Urinary bladder (tissue), 4 donors: Measurements from ENCODE around the gene MOB3A. TPM values are rescaled to one million over a fixed set of nuclear protein-coding genes. Genes with fewer than 3 reads are reported as not detected.
"Not testable (repeated sequence)": the region's sequence is repeated elsewhere in the genome, so short reads cannot be mapped to it uniquely, and the experiment has no call there.

ENCODE experiments used
- DNase-seq: peaks from one replicate; pipeline ENCODE4 v3.0.0-alpha.2; 2015; ENCODE audit errors: extremely low spot score
- H3K27ac ChIP-seq: one replicate; pipeline ENCODE4 v1.5.1; 2013; ENCODE audit warnings: low read depth, mild to moderate bottlenecking, moderate library complexity
- H3K36me3 ChIP-seq: one replicate; pipeline ENCODE4 v1.6.1; 2013; ENCODE audit warnings: mild to moderate bottlenecking, moderate library complexity; ENCODE audit not compliant: insufficient read depth
- H3K4me1 ChIP-seq: one replicate; pipeline ENCODE4 v1.6.1; 2013; ENCODE audit warnings: mild to moderate bottlenecking, moderate library complexity; ENCODE audit not compliant: insufficient read depth
- H3K4me3 ChIP-seq: one replicate; pipeline ENCODE4 v1.5.1; 2013; ENCODE audit warnings: low read depth, low read length
- WGBS: extraction: QIAGEN DNeasy Blood & Tissue Kit; methylation state at CpG from one replicate; pipeline ENCODE4 v1.1.7; 2013; 5-methylcytosine and 5-hydroxymethylcytosine counted together
- polyA plus RNA-seq: library from polyadenylated mRNA; stranded (reverse); fragments of 200-250 nt; gene quantifications from one replicate; pipeline ENCODE4 v1.2.3, GENCODE V29; 2013
- total RNA-seq: library from RNA; depleted of rRNA; stranded (reverse); fragments of >200 nt; gene quantifications from one replicate; pipeline ENCODE4 v1.2.3, GENCODE V29; 2014
- donor health status: healthy with polysubstance abuse.
- donor health status: healthy.

Gene MOB3A
- total and polyA plus RNA-seq, 2 donors, result 15.9 to 40.1 TPM

- no peak for DNase-seq
- Histone ChIP-seq H3K36me3 (peaks cover 6% of the 10 kb centered on the region), H3K27ac (peak overlapping the region; percentile 92), H3K4me3 (no peak overlapping the region), H3K4me1 (peaks cover 3% of the 10 kb centered on the region)
- 77% methylated on average over 6 of the region's 6 CpGs for WGBS
Measured at GRCh38 chr19:2041433-2041682, 54.8 kb downstream of the MOB3A start.

GRCh38 chr19:2040647-2041432, 55.3 kb downstream of the MOB3A start:
- no peak for DNase-seq
- 87% methylated on average over 28 of the region's 28 CpGs for WGBS
- Histone ChIP-seq H3K4me3 (no peak overlapping the region), H3K4me1 (peaks cover 3% of the 10 kb centered on the region), H3K27ac (peak overlapping the region; percentile 92), H3K36me3 (peaks cover 6% of the 10 kb centered on the region)

- no peak overlapping the region for H3K4me3 ChIP-seq
- H3K27ac ChIP-seq, result no peak overlapping the region
- peaks cover 2% of the 10 kb centered on the region for H3K4me1 ChIP-seq
- peaks cover 6% of the 10 kb centered on the region for H3K36me3 ChIP-seq
- DNase-seq, result no peak
- WGBS, result 85% methylated on average over 20 of the region's 20 CpGs
Measured at GRCh38 chr19:2039959-2040646, 56.0 kb downstream of the MOB3A start.

GRCh38 chr19:2039089-2039958, 56.8 kb downstream of the MOB3A start:
- WGBS, result 84% methylated on average over 30 of the region's 30 CpGs
- Histone ChIP-seq H3K4me3 (no peak overlapping the region), H3K4me1 (peaks cover 2% of the 10 kb centered on the region), H3K36me3 (peaks cover 6% of the 10 kb centered on the region), H3K27ac (peak overlapping the region; percentile 45)
- no peak for DNase-seq

GRCh38 chr19:2038284-2039088, 57.6 kb downstream of the MOB3A start:
- peaks cover 6% of the 10 kb centered on the region for H3K36me3 ChIP-seq
- 90% methylated on average over 44 of the region's 44 CpGs for WGBS
- DNase-seq, result no peak
- no peak overlapping the region for H3K4me3 ChIP-seq
- peaks cover 2% of the 10 kb centered on the region for H3K4me1 ChIP-seq
- H3K27ac ChIP-seq, result no peak overlapping the region

- DNase-seq, result no peak
- Histone ChIP-seq H3K27ac (no peak overlapping the region), H3K4me1 (peaks cover 2% of the 10 kb centered on the region), H3K4me3 (no peak overlapping the region), H3K36me3 (peaks cover 6% of the 10 kb centered on the region)
- WGBS, result 72% methylated on average over 24 of the region's 24 CpGs
Measured at GRCh38 chr19:2037651-2038255, 58.4 kb downstream of the MOB3A start.

GRCh38 chr19:2036424-2036823, 59.7 kb downstream of the MOB3A start:
- Histone ChIP-seq H3K4me1 (peaks cover 3% of the 10 kb centered on the region), H3K27ac (no peak overlapping the region), H3K4me3 (no peak overlapping the region), H3K36me3 (peaks cover 6% of the 10 kb centered on the region)
- DNase-seq, result no peak
- 90% methylated on average over 8 of the region's 8 CpGs for WGBS

- no peak overlapping the region for H3K4me3 ChIP-seq
- H3K27ac ChIP-seq, result no peak overlapping the region
- WGBS, result 76% methylated on average over 14 of the region's 14 CpGs
- no peak for DNase-seq
- peaks cover 6% of the 10 kb centered on the region for H3K36me3 ChIP-seq
- H3K4me1 ChIP-seq, result peaks cover 1% of the 10 kb centered on the region
Measured at GRCh38 chr19:2035590-2035991, 60.5 kb downstream of the MOB3A start.

- WGBS, result 41% methylated on average over 34 of the region's 34 CpGs
- Histone ChIP-seq H3K36me3 (peaks cover 6% of the 10 kb centered on the region), H3K4me1 (peaks cover 1% of the 10 kb centered on the region), H3K4me3 (no peak overlapping the region), H3K27ac (no peak overlapping the region)
- no peak for DNase-seq
Measured at GRCh38 chr19:2034729-2035589, 61.2 kb downstream of the MOB3A start.

- H3K4me1 ChIP-seq, H3K27ac ChIP-seq, H3K36me3 ChIP-seq, H3K4me3 ChIP-seq, DNase-seq: not testable (repeated sequence)
- 92% methylated on average over 15 of the region's 15 CpGs for WGBS
Measured at GRCh38 chr19:2034253-2034652, 61.9 kb downstream of the MOB3A start.

GRCh38 chr19:2033825-2034159, 62.3 kb downstream of the MOB3A start:
- Histone ChIP-seq H3K4me3 (no peak overlapping the region), H3K27ac (no peak overlapping the region), H3K4me1 (peaks cover 1% of the 10 kb centered on the region), H3K36me3 (peaks cover 2% of the 10 kb centered on the region)
- 74% methylated on average over 9 of the region's 9 CpGs for WGBS
- DNase-seq, result no peak

GRCh38 chr19:2033115-2033824, 62.9 kb downstream of the MOB3A start:
- Histone ChIP-seq H3K4me3 (no peak overlapping the region), H3K27ac (peak overlapping the region; percentile 55), H3K4me1 (peaks cover 1% of the 10 kb centered on the region), H3K36me3 (peaks cover under 1% of the 10 kb centered on the region)
- 93% methylated on average over 6 of the region's 6 CpGs for WGBS
- DNase-seq, result no peak
